GM21576 (cell line): ENCODE data around the gene MUC16.

Source experiments
- ATAC-seq: cut with Tn5 transposase; IDR thresholded peaks from one replicate; pipeline ENCODE4 v1.9.1; 2021; ENCODE audit warnings: mild to moderate bottlenecking, moderate library complexity; ENCODE audit not compliant: unreplicated experiment

The MUC16 gene

GRCh38 chr19:9009431-9009830 lies 778 bp downstream of the MUC16 start:
- ATAC-seq = no peak

GRCh38 chr19:9008667-9009066 lies 1.5 kb downstream of the MUC16 start:
- no peak for ATAC-seq

GRCh38 chr19:9000933-9001332 lies 9.3 kb downstream of the MUC16 start:
- no peak for ATAC-seq

GRCh38 chr19:8988204-8988603 lies 22.0 kb downstream of the MUC16 start:
- ATAC-seq = no peak

- no peak for ATAC-seq
Measured at GRCh38 chr19:8986296-8986695, 23.9 kb downstream of the MUC16 start.

- no peak for ATAC-seq
Measured at GRCh38 chr19:8973501-8974091, 36.6 kb downstream of the MUC16 start.

GRCh38 chr19:8965887-8966286 lies 44.3 kb downstream of the MUC16 start:
- ATAC-seq = no peak
